Measurements from ENCODE around the gene RASAL3.

The RASAL3 gene

DNA sequence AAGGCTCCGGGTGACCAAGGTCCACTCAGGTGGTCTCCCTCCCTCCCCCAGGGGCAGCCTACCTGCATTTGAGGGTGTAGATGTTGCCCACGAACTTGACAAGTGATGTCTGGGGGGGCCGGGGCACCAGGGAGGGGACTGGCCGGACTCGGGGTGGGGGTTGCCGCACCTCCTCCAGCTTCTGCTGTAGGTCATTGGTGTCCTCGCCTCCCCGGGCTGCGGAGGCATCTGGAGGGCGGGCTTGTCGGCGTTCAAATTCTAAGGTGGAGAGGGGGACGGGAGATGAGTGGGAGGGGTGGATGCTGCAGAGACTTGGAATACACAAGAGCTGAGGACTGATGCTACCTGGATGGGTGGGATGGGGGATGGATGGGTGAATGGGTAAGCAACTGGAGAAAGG is 40.2 kb downstream of the RASAL3 start:
- TF ChIP-seq, protein P1, sequence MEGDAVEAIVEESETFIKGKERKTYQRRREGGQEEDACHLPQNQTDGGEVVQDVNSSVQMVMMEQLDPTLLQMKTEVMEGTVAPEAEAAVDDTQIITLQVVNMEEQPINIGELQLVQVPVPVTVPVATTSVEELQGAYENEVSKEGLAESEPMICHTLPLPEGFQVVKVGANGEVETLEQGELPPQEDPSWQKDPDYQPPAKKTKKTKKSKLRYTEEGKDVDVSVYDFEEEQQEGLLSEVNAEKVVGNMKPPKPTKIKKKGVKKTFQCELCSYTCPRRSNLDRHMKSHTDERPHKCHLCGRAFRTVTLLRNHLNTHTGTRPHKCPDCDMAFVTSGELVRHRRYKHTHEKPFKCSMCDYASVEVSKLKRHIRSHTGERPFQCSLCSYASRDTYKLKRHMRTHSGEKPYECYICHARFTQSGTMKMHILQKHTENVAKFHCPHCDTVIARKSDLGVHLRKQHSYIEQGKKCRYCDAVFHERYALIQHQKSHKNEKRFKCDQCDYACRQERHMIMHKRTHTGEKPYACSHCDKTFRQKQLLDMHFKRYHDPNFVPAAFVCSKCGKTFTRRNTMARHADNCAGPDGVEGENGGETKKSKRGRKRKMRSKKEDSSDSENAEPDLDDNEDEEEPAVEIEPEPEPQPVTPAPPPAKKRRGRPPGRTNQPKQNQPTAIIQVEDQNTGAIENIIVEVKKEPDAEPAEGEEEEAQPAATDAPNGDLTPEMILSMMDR (IDR thresholded peaks at IDR 0.05; ENCODE audit: low read depth, low read length, missing control alignments), result no peak
- H3K4me3 ChIP-seq (ENCODE audit: low read depth, low read length), result no peak overlapping the region
- in situ Hi-C loops (cut with HindIII; ENCODE audit: low sequenced_read_pairs), result no loop called here
- no peak for DNase-seq (ENCODE audit: low read depth)

DNA sequence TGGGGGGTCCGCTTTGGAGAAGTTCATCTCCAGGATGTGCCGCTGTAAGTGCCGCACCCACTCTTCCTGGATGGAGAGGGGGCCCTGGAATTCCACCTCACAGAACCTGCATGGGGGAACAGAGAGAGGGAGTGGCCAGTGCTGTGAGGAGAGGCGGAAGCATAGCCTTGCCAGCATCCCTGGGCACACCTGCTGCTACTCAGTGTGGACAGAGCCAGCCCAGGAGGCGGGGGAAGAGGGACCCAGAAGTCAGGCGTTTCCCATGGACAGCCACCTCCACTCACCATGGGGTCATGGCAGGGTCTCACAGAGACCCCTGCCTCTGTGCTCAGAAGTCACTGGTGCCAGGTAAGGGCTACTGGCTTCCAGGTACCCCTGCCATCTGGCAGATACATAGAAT is 41.2 kb downstream of the RASAL3 start:
- TF ChIP-seq, protein P1 (IDR thresholded peaks at IDR 0.05; ENCODE audit: low read depth, low read length, missing control alignments), result no peak
- in situ Hi-C loops (cut with HindIII; ENCODE audit: low sequenced_read_pairs), result no loop called here
- no peak overlapping the region for H3K4me3 ChIP-seq (ENCODE audit: low read depth, low read length)
- no peak for DNase-seq (ENCODE audit: low read depth)

DNA sequence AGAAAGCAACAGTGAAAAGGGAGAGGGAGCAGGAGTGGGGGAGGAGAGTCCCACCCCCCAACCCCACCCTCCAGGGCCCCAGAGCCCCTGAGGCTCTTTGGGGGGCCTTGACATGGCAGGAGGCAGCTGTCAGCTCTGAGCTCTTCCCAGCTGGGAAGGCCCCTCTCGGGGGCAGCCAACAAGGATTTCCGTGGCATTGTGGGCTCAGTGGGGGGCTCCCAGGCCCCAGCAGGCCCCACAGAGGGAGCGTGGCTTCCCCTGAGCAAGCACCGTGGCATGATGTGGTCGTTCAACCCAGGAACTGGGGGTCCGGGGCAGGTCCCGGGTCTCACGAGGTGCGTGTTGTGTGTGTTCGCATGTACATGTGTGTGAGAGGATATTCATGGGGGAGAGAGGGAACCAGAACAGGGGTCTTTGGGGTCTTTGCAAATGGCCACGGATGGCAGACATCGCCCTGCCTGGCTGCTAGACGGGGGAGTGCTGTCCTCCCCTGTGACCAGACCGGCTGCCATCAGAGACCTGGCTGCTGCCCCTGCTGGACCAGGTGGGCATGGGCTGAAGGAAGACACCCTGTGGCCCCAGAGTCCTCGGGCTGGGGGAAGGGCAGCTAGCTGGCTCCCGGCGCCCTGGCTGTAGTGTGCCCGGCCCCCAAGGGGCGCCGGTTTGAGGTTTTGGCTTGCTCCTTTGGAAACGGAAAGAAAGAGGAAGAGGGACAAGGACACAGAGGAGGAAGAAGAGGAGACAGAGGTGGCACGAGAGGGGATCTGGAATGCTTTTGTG is 41.9 kb downstream of the RASAL3 start:
- in situ Hi-C loops (cut with HindIII; ENCODE audit: low sequenced_read_pairs), result no loop called here
- TF ChIP-seq, protein P1 (IDR thresholded peaks at IDR 0.05; ENCODE audit: low read depth, low read length, missing control alignments), result no peak
- DNase-seq (ENCODE audit: low read depth), result no peak
- no peak overlapping the region for H3K4me3 ChIP-seq (ENCODE audit: low read depth, low read length)

DNA sequence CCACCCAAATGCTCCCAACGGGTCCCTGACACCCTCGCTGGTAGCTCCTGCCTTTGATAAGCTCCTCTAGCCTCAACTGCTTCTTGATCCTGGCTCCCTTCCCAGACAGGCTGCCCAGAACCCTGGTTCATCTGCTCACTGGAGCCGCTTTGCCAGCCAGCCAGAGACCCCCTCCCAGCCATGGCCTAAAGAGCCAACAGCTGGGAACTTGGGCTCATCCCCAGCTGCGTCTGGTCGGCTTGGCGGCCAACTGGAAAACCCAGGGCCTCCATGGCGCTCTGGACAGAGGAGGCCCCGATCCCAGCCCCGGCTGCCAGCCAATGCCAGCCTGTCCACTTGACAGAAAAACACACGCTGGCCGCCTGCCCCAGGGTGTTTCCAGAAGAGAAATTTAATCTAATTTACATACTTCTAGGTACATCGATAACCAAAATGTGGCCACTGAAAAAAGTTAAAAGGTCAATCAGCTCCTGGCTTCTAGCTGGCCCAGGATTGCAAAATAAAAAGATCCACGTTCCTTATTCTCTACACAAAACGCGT is 42.6 kb downstream of the RASAL3 start:
- TF ChIP-seq, protein P1 (IDR thresholded peaks at IDR 0.05; ENCODE audit: low read depth, low read length, missing control alignments), result no peak
- no peak for DNase-seq (ENCODE audit: low read depth)
- in situ Hi-C loops (cut with HindIII; ENCODE audit: low sequenced_read_pairs), result no loop called here
- no peak overlapping the region for H3K4me3 ChIP-seq (ENCODE audit: low read depth, low read length)

DNA sequence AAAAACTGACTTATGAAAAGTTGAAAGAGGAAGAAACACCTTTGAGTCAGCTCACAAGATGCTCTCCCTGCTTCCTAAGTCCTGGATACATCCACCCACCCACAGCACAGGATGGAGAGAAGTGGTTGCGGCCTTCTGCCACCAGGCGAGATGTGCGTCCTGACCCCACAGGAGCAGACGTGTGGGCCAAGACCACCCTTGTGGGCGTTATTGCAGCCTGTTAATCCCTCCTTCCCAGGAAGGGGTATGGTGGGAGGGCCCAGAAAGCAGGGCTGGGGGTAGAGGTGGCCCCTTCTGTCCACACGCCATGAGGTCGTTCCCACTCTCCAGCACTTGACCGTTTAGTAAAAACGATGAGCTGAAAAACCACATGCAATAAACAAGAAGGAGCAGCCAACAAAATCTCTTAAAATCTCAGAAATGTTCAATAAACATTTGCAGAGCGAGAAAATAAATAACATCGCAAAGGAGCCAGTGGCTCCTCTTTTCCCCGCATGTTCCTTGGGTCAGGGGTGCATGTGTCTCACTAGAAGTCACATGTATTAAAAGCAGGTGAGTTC is 43.1 kb downstream of the RASAL3 start:
- in situ Hi-C loops (cut with HindIII; ENCODE audit: low sequenced_read_pairs), result no loop called here
- TF ChIP-seq, protein P1 (IDR thresholded peaks at IDR 0.05; ENCODE audit: low read depth, low read length, missing control alignments), result no peak
- H3K4me3 ChIP-seq (ENCODE audit: low read depth, low read length), result no peak overlapping the region
- DNase-seq (ENCODE audit: low read depth), result no peak

DNA sequence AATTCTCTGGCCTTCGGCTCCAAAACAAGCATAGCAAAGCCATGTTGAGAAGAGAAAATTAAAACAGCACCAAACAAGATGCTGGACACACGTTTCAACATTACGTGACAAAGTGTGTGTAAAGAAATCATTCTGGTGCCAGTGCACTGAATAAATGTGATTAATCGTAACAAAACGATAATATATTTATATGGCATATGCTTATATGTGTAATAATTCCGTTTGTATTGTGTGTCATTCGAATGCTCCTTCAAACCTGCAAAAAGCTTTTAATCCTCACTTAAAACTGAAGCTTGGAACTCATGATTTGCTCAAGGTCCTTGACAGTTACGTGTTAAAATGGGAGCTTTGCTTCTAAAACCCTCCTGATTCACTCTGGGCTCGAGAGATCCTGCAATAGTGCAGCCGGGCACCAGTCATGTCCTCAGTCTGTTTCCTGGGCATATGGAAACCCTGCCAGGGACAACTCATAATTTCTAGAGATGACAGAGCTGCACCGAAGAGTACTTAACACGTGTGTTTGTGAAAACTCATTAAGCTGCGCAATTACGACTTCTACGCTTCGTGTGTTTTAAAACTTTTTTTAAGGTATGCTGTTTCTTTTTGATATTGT is 44.8 kb downstream of the RASAL3 start:
- DNase-seq (ENCODE audit: low read depth), result no peak
- in situ Hi-C loops (cut with HindIII; ENCODE audit: low sequenced_read_pairs), result no loop called here
- H3K4me3 ChIP-seq (ENCODE audit: low read depth, low read length), result peak overlapping the region; percentile 68
- TF ChIP-seq, protein P1 (IDR thresholded peaks at IDR 0.05; ENCODE audit: low read depth, low read length, missing control alignments), result no peak
